Cardiac muscle cell (in vitro differentiated cells and primary cell): ENCODE data around the gene UBE2C. TPM values are rescaled to one million over a fixed set of nuclear protein-coding genes. Genes with fewer than 3 reads are reported as not detected.

ENCODE experiments used
- DNase-seq, 2 donors: peaks; one replicate each; pipeline versions ENCODE4 v3.0.0 to v3.0.0-alpha.2; 2010 to 2017; ENCODE audit warnings: low read depth in 1 of 2, low spot score in 1 of 2
- H3K27ac ChIP-seq: fragments of 200-600 bp; sonication (generic); 2 replicates; pipeline ENCODE4 v1.5.1; 2016
- H3K27me3 ChIP-seq: fragments of 200-600 bp; sonication (generic); 2 replicates; pipeline ENCODE4 v1.6.0; 2016; ENCODE audit warnings: control low read depth
- H3K36me3 ChIP-seq: fragments of 200-600 bp; sonication (generic); 2 replicates; pipeline ENCODE4 v1.5.1; 2016; ENCODE audit warnings: control low read depth
- H3K4me1 ChIP-seq: fragments of 200-600 bp; sonication (generic); 2 replicates; pipeline ENCODE4 v1.8.1; 2017; ENCODE audit warnings: low read depth, mild to moderate bottlenecking, mixed run types
- H3K4me3 ChIP-seq: fragments of 200-600 bp; sonication (generic); 2 replicates; pipeline ENCODE4 v1.5.1; 2016; ENCODE audit warnings: mild to moderate bottlenecking
- H3K9me3 ChIP-seq: fragments of 200-600 bp; sonication (generic); 2 replicates; pipeline ENCODE4 v1.5.1; 2017; ENCODE audit warnings: low read depth, mild to moderate bottlenecking, control low read depth
- CTCF ChIP-seq: IDR thresholded peaks from 2 replicates; pipeline ENCODE4 v1.5.1; 2012; ENCODE audit warnings: low read depth, mild to moderate bottlenecking, low read length
- polyA plus RNA-seq: library from polyadenylated mRNA; unstranded; fragments of >200 nt; fragmentation: Nextera tagmentation; extraction: Ambion mirVana; gene quantifications from 2 replicates; pipeline ENCODE4 v1.2.1, GENCODE V29; 2016
- total RNA-seq: library from RNA; depleted of rRNA; stranded (reverse); fragments of >200 nt; gene quantifications from 2 replicates; pipeline ENCODE4 v1.2.3, GENCODE V29; 2016

Gene UBE2C
- total and polyA plus RNA-seq, 2 experiments from 2014 or later = 48.6 to 267 TPM

GRCh38 chr20:45771182-45771759, 41.2 kb upstream of the UBE2C start:
- Histone ChIP-seq H3K4me1 (peaks cover 5% of the 10 kb centered on the region), H3K27me3 (no peaks in the 10 kb centered on the region), H3K27ac (peak overlapping the region; percentile 13), H3K36me3 (no peaks in the 10 kb centered on the region), H3K4me3 (no peak overlapping the region), H3K9me3 (no peaks in the 10 kb centered on the region)
- peak; percentile 80 to 91 for DNase-seq
- TF ChIP-seq CTCF = peak; percentile 89

GRCh38 chr20:45772693-45773092, 39.8 kb upstream of the UBE2C start:
- no peak for TF ChIP-seq CTCF
- H3K4me1 ChIP-seq = peaks cover 5% of the 10 kb centered on the region
- no peak overlapping the region for H3K4me3 ChIP-seq
- H3K27ac ChIP-seq = no peak overlapping the region
- no peaks in the 10 kb centered on the region for H3K36me3 ChIP-seq
- no peaks in the 10 kb centered on the region for H3K27me3 ChIP-seq
- H3K9me3 ChIP-seq = no peaks in the 10 kb centered on the region
- no peak for DNase-seq

GRCh38 chr20:45774945-45775344, 37.5 kb upstream of the UBE2C start:
- Histone ChIP-seq H3K9me3 (no peaks in the 10 kb centered on the region), H3K4me1 (peaks cover 5% of the 10 kb centered on the region), H3K27ac (no peak overlapping the region), H3K27me3 (no peaks in the 10 kb centered on the region), H3K36me3 (no peaks in the 10 kb centered on the region), H3K4me3 (no peak overlapping the region)
- no peak for DNase-seq
- no peak for TF ChIP-seq CTCF

- DNase-seq = no peak
- TF ChIP-seq CTCF = no peak
- no peak overlapping the region for H3K4me3 ChIP-seq
Observed at GRCh38 chr20:45775411-45775810, 37.0 kb upstream of the UBE2C start.

GRCh38 chr20:45776931-45777330, 35.5 kb upstream of the UBE2C start:
- Histone ChIP-seq H3K9me3 (no peaks in the 10 kb centered on the region), H3K4me1 (no peaks in the 10 kb centered on the region), H3K36me3 (no peaks in the 10 kb centered on the region), H3K4me3 (no peak overlapping the region), H3K27me3 (no peaks in the 10 kb centered on the region), H3K27ac (no peak overlapping the region)
- no peak for DNase-seq
- TF ChIP-seq CTCF = no peak

More at GRCh38 chr20:45775411-45775810, 37.0 kb upstream of the UBE2C start:
- H3K9me3 ChIP-seq = no peaks in the 10 kb centered on the region
- no peaks in the 10 kb centered on the region for H3K36me3 ChIP-seq
- no peak overlapping the region for H3K27ac ChIP-seq
- no peaks in the 10 kb centered on the region for H3K27me3 ChIP-seq
- peaks cover 5% of the 10 kb centered on the region for H3K4me1 ChIP-seq
